ENCODE data around the gene MYO9B. TPM values are rescaled to one million over a fixed set of nuclear protein-coding genes. Genes with fewer than 3 reads are reported as not detected.

The MYO9B gene
- total RNA-seq, 1 experiment from 2014 or later, result 58.6 TPM

DNA sequence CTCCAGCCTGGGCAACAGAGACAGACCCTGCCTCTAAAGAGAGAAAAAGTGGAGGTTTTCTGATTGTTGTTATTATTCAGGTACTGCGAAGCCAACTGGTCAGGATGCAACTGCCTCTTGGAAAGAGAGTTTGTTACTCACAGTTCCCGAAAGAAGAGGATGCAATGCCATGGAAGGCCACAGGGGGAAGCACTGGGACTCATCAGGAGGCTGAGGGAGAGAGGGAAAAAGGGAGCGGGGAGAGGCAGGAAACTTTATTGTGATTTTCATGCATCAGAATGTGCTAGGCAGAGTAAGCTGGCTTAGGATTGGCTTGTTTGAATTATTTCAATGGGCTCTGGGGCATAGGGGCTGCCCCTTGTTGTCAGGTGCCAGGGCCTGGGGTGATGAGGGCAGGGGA, 27.6 kb downstream of the MYO9B start:
- Histone ChIP-seq H3K4ac (ENCODE audit: low read depth, low read length) (no peak overlapping the region), H3K4me1 (ENCODE audit: insufficient read depth, low read length) (no peaks in the 10 kb centered on the region; the same call in 1 of the 2 replicates), H3K79me2 (ENCODE audit: insufficient read depth, low read length) (no peaks in the 10 kb centered on the region; the same call in 1 of the 2 replicates), H3K18ac (ENCODE audit: insufficient read length, low read depth, low read length) (no peak overlapping the region), H3K27ac (ENCODE audit: insufficient read length, low read depth, low read length) (no peak overlapping the region), H3T11ph (ENCODE audit: low read length) (no peak overlapping the region), H3K4me2 (ENCODE audit: insufficient read depth, insufficient read length, low read length) (no peak overlapping the region), H3K14ac (ENCODE audit: insufficient read depth, low read length) (no peak overlapping the region), H4K91ac (ENCODE audit: insufficient read length, low read depth, low read length) (no peak overlapping the region), H2BK15ac (ENCODE audit: low read depth, low read length) (no peak overlapping the region), H4K8ac (replicated peaks; ENCODE audit: insufficient read length, low read depth, low read length) (no peak overlapping the region), H4K20me1 (ENCODE audit: control insufficient read depth, insufficient read depth, insufficient read length) (no peaks in the 10 kb centered on the region), H3K27me3 (ENCODE audit: insufficient read depth, low read length) (no peaks in the 10 kb centered on the region), H3K23ac (ENCODE audit: insufficient read length, low read depth, low read length) (no peak overlapping the region), H2BK20ac (ENCODE audit: low read depth, low read length, poor library complexity, severe bottlenecking) (no peak overlapping the region), H3K9me3 (ENCODE audit: control insufficient read depth, low read depth, low read length) (no peaks in the 10 kb centered on the region), H2AK5ac (ENCODE audit: insufficient read length, low read length) (no peak overlapping the region), H3K56ac (ENCODE audit: insufficient read length, low read depth, low read length) (no peak overlapping the region), H3K9ac (ENCODE audit: extremely low read depth, insufficient read length, low read length) (no peak overlapping the region), H2BK12ac (ENCODE audit: insufficient read length, low read depth, low read length) (no peak overlapping the region), H2AFZ (ENCODE audit: low read length) (no peak overlapping the region), H4K5ac (ENCODE audit: insufficient read length, low read depth, low read length) (no peak overlapping the region), H3K79me1 (ENCODE audit: insufficient read depth, low read depth, low read length, poor library complexity, severe bottlenecking) (peaks cover 2% of the 10 kb centered on the region), H3K23me2 (ENCODE audit: insufficient read length, low read depth, low read length, poor library complexity, severe bottlenecking) (no peaks in the 10 kb centered on the region), H2BK5ac (ENCODE audit: insufficient read length, low read length) (no peak overlapping the region), H2BK120ac (ENCODE audit: low read depth, low read length, poor library complexity, severe bottlenecking) (no peak overlapping the region)
- peak overlapping the region in 1 of 3 experiments; percentile 83; a peak in 2 of 7 replicates for H3K27ac Mint-ChIP-seq
- H3K4me3 Mint-ChIP-seq, result no peak overlapping the region; a peak in 1 of 5 replicates
- peak; percentile 75 for DNase-seq
- H3K27me3 Mint-ChIP-seq (ENCODE audit: low read depth), result no peaks in the 10 kb centered on the region
- H3K9me3 Mint-ChIP-seq, result peaks cover 8 to 15% of the 10 kb centered on the region in 2 experiments
- TF ChIP-seq, protein P1, sequence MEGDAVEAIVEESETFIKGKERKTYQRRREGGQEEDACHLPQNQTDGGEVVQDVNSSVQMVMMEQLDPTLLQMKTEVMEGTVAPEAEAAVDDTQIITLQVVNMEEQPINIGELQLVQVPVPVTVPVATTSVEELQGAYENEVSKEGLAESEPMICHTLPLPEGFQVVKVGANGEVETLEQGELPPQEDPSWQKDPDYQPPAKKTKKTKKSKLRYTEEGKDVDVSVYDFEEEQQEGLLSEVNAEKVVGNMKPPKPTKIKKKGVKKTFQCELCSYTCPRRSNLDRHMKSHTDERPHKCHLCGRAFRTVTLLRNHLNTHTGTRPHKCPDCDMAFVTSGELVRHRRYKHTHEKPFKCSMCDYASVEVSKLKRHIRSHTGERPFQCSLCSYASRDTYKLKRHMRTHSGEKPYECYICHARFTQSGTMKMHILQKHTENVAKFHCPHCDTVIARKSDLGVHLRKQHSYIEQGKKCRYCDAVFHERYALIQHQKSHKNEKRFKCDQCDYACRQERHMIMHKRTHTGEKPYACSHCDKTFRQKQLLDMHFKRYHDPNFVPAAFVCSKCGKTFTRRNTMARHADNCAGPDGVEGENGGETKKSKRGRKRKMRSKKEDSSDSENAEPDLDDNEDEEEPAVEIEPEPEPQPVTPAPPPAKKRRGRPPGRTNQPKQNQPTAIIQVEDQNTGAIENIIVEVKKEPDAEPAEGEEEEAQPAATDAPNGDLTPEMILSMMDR (conservative IDR thresholded peaks at IDR 0.05), result peak; percentile 72
- WGBS (ENCODE audit: extremely low coverage, insufficient read length, low lambda C conversion rate), result no CpG with 5 or more reads among the region's 3 CpGs
- peaks cover 25 to 35% (median 29%) of the 10 kb centered on the region in 3 experiments for H3K36me3 Mint-ChIP-seq (ENCODE audit: insufficient read depth in 1 of 3, low read depth in 3 of 3)
- H3K4me1 Mint-ChIP-seq, result peaks cover 2 to 6% of the 10 kb centered on the region in 2 experiments
